Naive thymus-derived CD8-positive, alpha-beta T cell (primary cell): ENCODE results near the gene PRR3. TPM values are rescaled to one million over a fixed set of nuclear protein-coding genes. Genes with fewer than 3 reads are reported as not detected.

ENCODE experiments used
- ATAC-seq, 2 donors: fragments of 150-1000 bp; cut with Tn5 transposase in 1 of 2; sonication (Bioruptor Pico), chemical (Tn5 transposase) in 1 of 2; 1 replicate in 1 of 2; 2 replicates in 1 of 2; pipeline ENCODE4 v1.10.0; 2021; ENCODE audit warnings: mild to moderate bottlenecking in 2 of 2, moderate library complexity in 2 of 2
- POLR2A ChIA-PET: fragments of 350-600 bp; sonication (Branson Sonifier 250); formaldehyde crosslinking; loops from one replicate; lab custom pipeline; 2021; ENCODE audit warnings: antibody characterized with exemption; lab: Charles Lee
- DNase-seq, 10 donors: peaks; one replicate each; pipeline versions ENCODE4 v3.0.0 to v3.0.0-alpha.2; 2020 to 2022
- H3K27ac Mint-ChIP-seq, 10 donors: one replicate each; pipeline ENCODE4 v1.8.0; 2020 to 2022; ENCODE audit warnings: mild to moderate bottlenecking in 10 of 10, mixed read lengths in 10 of 10, moderate library complexity in 4 of 10, inconsistent platforms in 1 of 10
- H3K27me3 Mint-ChIP-seq, 5 donors: one replicate each; pipeline ENCODE4 v1.8.0; 2021 to 2022; ENCODE audit warnings: mixed read lengths in 5 of 5
- H3K36me3 Mint-ChIP-seq, 3 donors: one replicate each; pipeline ENCODE4 v1.8.0; 2020 to 2022; ENCODE audit warnings: mixed read lengths in 3 of 3, mild to moderate bottlenecking in 2 of 3, inconsistent platforms in 1 of 3
- H3K4me1 Mint-ChIP-seq, 4 donors: one replicate each; pipeline ENCODE4 v1.8.0; 2021 to 2022; ENCODE audit warnings: mixed read lengths in 4 of 4
- H3K4me3 Mint-ChIP-seq, 10 donors: one replicate each; pipeline ENCODE4 v1.8.0; 2020 to 2022; ENCODE audit warnings: mild to moderate bottlenecking in 10 of 10, mixed read lengths in 10 of 10, moderate library complexity in 6 of 10, inconsistent platforms in 1 of 10
- H3K9me3 Mint-ChIP-seq, 9 donors: one replicate each; pipeline ENCODE4 v1.8.0; 2020 to 2022; ENCODE audit warnings: mixed read lengths in 9 of 9, mild to moderate bottlenecking in 3 of 9, inconsistent platforms in 1 of 9, moderate library complexity in 1 of 9
- polyA plus RNA-seq, 3 donors: library from polyadenylated mRNA; unstranded; fragments of 300-500 nt; fragmentation: Illumina TruSeq; gene quantifications; one replicate each; pipeline ENCODE4 v1.2.3, GENCODE V29; 2021
- total RNA-seq, 8 experiments: library from RNA in 2 of 8; stranded (reverse) in 2 of 8; gene quantifications; one replicate each; pipeline ENCODE4 v1.2.3 and lab custom pipeline; 2021 to 2026

Gene PRR3
- total and polyA plus RNA-seq, 5 experiments from 2014 or later: 7.9 to 28.9 (median 12.7) TPM

- peak; percentile 72 to 78 for ATAC-seq
- POLR2A ChIA-PET: interaction anchor here (0.5 to 12.6 kb wide), 38 partner anchors 9 to 196 kb away, joined by 3 to 211 read pairs (median 4); partner anchors contain the start of genes ABCF1, C6orf136, GNL1 and HLA-E
- H3K4me3 Mint-ChIP-seq: peak overlapping the region; percentile 78 to 95 (median 90)
Measured at GRCh38 chr6:30541515-30542403, 15.3 kb upstream of the PRR3 start.

GRCh38 chr6:30542404-30542725 is 14.7 kb upstream of the PRR3 start:
- H3K36me3 Mint-ChIP-seq: peaks cover 0 to 12% (median 0%) of the 10 kb centered on the region in 3 donors
- peak overlapping the region; percentile 82 to 97 (median 93) for H3K27ac Mint-ChIP-seq
- POLR2A ChIA-PET: interaction anchor here (0.7 to 12.6 kb wide), 29 partner anchors 9 to 196 kb away, joined by 3 to 211 read pairs (median 5); partner anchors contain the start of genes ABCF1, C6orf136, GNL1 and HLA-E
- H3K9me3 Mint-ChIP-seq: no peaks in the 10 kb centered on the region
- DNase-seq (peak in 9 of 10 donors; percentile 13 to 73 (median 42)), ATAC-seq (peak; percentile 66 to 78)
- H3K4me3 Mint-ChIP-seq: peak overlapping the region; percentile 78 to 95 (median 90)
- peaks cover 27 to 36% (median 32%) of the 10 kb centered on the region in 4 donors for H3K4me1 Mint-ChIP-seq
- H3K27me3 Mint-ChIP-seq: no peaks in the 10 kb centered on the region

More at GRCh38 chr6:30541515-30542403, 15.3 kb upstream of the PRR3 start:
- Mint-ChIP-seq H3K27me3 (no peaks in the 10 kb centered on the region), H3K36me3 (peaks cover 0 to 7% (median 0%) of the 10 kb centered on the region in 3 donors), H3K27ac (peak overlapping the region; percentile 82 to 97 (median 93)), H3K4me1 (peaks cover 27 to 36% (median 32%) of the 10 kb centered on the region in 4 donors), H3K9me3 (no peaks in the 10 kb centered on the region)
- peak; percentile 64 to 90 (median 79) for DNase-seq

DNA sequence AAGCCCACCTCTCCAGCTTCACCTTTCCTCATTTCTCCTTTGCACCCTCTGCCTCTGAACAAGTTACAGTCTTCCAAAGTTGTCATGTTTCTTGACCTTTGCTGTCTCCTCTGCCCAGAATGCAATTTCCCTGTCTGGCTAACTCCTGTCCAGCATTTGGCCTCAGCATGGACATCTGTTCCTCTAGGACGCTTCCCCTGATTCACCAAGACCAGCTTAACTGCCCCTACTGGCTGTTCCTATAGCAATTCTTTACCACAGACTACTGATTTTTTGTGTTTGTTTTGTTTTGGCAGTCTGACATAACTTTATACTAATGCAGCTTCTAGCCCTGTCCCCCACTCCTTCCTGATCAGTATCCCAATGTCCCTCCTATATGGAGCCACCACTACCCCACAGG is 14.2 kb upstream of the PRR3 start:
- DNase-seq (no peak), ATAC-seq (no peak)
- Mint-ChIP-seq H3K27ac (peak overlapping the region; percentile 82 to 97 (median 93)), H3K36me3 (peaks cover 0 to 12% (median 0%) of the 10 kb centered on the region in 3 donors), H3K27me3 (no peaks in the 10 kb centered on the region), H3K9me3 (no peaks in the 10 kb centered on the region), H3K4me3 (peak overlapping the region; percentile 78 to 95 (median 90)), H3K4me1 (peaks cover 27 to 36% (median 32%) of the 10 kb centered on the region in 4 donors)
- POLR2A ChIA-PET: interaction anchor here (0.9 to 12.6 kb wide), 19 partner anchors 11 to 136 kb away, joined by 3 to 211 read pairs (median 10); partner anchors contain the start of genes ABCF1, GNL1, HLA-E and MRPS18B

DNA sequence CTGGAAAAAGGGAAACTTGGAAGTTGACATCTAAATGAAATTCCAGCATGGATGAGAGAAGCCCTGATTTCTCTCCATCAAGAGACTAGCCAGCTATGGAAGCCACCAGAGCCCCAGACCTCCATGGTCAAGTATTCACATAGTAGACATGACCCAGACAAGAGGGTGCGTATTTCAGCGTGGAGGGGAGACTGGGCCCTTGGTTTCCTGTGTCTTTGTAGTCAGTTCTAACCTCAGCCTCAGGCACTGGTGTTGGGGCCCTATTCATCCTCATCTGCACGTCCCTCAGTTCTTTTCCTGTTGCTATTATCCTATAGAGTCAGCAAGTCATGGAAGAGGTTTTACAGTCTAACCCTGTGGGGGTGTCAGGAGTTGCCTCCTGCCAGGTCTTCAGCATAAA is 13.3 kb upstream of the PRR3 start:
- peak in 5 of 10 donors; percentile 29 to 38 (median 30) for DNase-seq
- Mint-ChIP-seq H3K4me1 (peaks cover 28 to 36% (median 33%) of the 10 kb centered on the region in 4 donors), H3K27me3 (no peaks in the 10 kb centered on the region), H3K27ac (peak overlapping the region; percentile 67 to 96 (median 90)), H3K4me3 (peak overlapping the region; percentile 40 to 79 (median 69)), H3K36me3 (peaks cover 0 to 19% (median 0%) of the 10 kb centered on the region in 3 donors), H3K9me3 (no peaks in the 10 kb centered on the region)
- POLR2A ChIA-PET: interaction anchor here (0.5 to 12.6 kb wide), 14 partner anchors 11 to 178 kb away, joined by 3 to 211 read pairs (median 13); partner anchors contain the start of genes ABCF1, GNL1, HLA-E and PRR3
- peak; percentile 39 to 41 for ATAC-seq

GRCh38 chr6:30544666-30545272 is 12.3 kb upstream of the PRR3 start:
- peak overlapping the region in 9 of 10 donors; percentile 52 to 79 (median 66) for H3K4me3 Mint-ChIP-seq
- H3K4me1 Mint-ChIP-seq: peaks cover 28 to 36% (median 33%) of the 10 kb centered on the region in 4 donors
- H3K27ac Mint-ChIP-seq: peak overlapping the region in 9 of 10 donors; percentile 67 to 96 (median 89)
- no peaks in the 10 kb centered on the region for H3K9me3 Mint-ChIP-seq
- POLR2A ChIA-PET: interaction anchor here (0.6 to 12.6 kb wide), 19 partner anchors 11 to 1357 kb away, joined by 3 to 211 read pairs (median 6); partner anchors contain the start of genes GNL1, HLA-E, PRR3 and ZBTB12
- peak; percentile 23 to 24 for ATAC-seq
- DNase-seq: peak in 3 of 10 donors; percentile 56 to 57 (median 57)
- H3K36me3 Mint-ChIP-seq: peaks cover 0 to 28% (median 2%) of the 10 kb centered on the region in 3 donors
- no peaks in the 10 kb centered on the region for H3K27me3 Mint-ChIP-seq

GRCh38 chr6:30547454-30547853 is 9.6 kb upstream of the PRR3 start:
- H3K4me1 Mint-ChIP-seq: peaks cover 25 to 39% (median 25%) of the 10 kb centered on the region in 4 donors
- peaks cover 0 to 54% (median 6%) of the 10 kb centered on the region in 3 donors for H3K36me3 Mint-ChIP-seq
- ATAC-seq (no peak), DNase-seq (no peak)
- no peaks in the 10 kb centered on the region for H3K9me3 Mint-ChIP-seq
- H3K27me3 Mint-ChIP-seq: no peaks in the 10 kb centered on the region
- peak overlapping the region in 1 of 10 donors; percentile 17 for H3K27ac Mint-ChIP-seq
- POLR2A ChIA-PET: interaction anchor here (0.7 kb wide), 1 partner anchor 18 kb away, joined by 3 read pairs; no protein-coding TSS in a partner anchor
- no peak overlapping the region for H3K4me3 Mint-ChIP-seq

- H3K4me3 Mint-ChIP-seq: no peak overlapping the region
- POLR2A ChIA-PET: interaction anchor here (0.6 to 0.7 kb wide), 2 partner anchors 40 to 65 kb away, joined by 3 to 4 read pairs; no protein-coding TSS in a partner anchor
Measured at GRCh38 chr6:30548375-30548774, 8.7 kb upstream of the PRR3 start.

DNA sequence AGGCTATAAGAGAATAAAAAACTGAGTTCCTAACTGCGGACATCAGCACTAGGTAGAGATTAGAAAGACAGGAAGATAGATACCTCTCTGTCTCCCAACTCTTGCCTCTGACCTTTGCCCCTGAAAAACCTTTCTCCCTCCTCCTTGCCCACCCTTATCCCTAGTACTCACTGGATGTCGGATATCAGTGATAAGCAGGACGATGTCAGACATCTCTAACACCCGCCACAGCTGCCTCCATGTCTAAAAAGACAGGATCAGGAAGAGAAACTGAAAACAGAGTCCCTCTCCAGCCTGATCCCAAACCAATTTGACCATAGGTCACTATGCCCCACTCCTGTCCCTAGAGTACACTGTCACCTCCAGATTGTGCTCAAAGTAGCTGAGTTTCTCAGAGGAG is 2.7 kb upstream of the PRR3 start:
- no peak for DNase-seq
- POLR2A ChIA-PET: interaction anchor here (0.9 to 7.7 kb wide), 7 partner anchors 9 to 64 kb away, joined by 3 to 80 read pairs (median 12); partner anchors contain the start of genes ABCF1, MRPS18B and PPP1R10
- Mint-ChIP-seq H3K27me3 (peaks cover 0 to 2% (median 0%) of the 10 kb centered on the region in 5 donors), H3K27ac (peak overlapping the region; percentile 32 to 100 (median 99)), H3K4me3 (peak overlapping the region; percentile 61 to 100 (median 98)), H3K4me1 (peaks cover 25 to 69% (median 43%) of the 10 kb centered on the region in 4 donors), H3K9me3 (no peaks in the 10 kb centered on the region), H3K36me3 (peaks cover 0 to 62% (median 16%) of the 10 kb centered on the region in 3 donors)
- no peak for ATAC-seq

More at GRCh38 chr6:30548375-30548774, 8.7 kb upstream of the PRR3 start:
- no peaks in the 10 kb centered on the region for H3K9me3 Mint-ChIP-seq
- DNase-seq (no peak), ATAC-seq (no peak)
- peak overlapping the region in 4 of 10 donors; percentile 7 to 64 (median 28) for H3K27ac Mint-ChIP-seq
- peaks cover 0 to 63% (median 15%) of the 10 kb centered on the region in 3 donors for H3K36me3 Mint-ChIP-seq
- H3K27me3 Mint-ChIP-seq: no peaks in the 10 kb centered on the region
- peaks cover 17 to 39% (median 21%) of the 10 kb centered on the region in 4 donors for H3K4me1 Mint-ChIP-seq

GRCh38 chr6:30554962-30555815 is 1.9 kb upstream of the PRR3 start:
- Mint-ChIP-seq H3K27ac (peak overlapping the region; percentile 73 to 100 (median 100)), H3K4me1 (peaks cover 26 to 75% (median 50%) of the 10 kb centered on the region in 4 donors), H3K27me3 (peaks cover 0 to 2% (median 0%) of the 10 kb centered on the region in 5 donors), H3K9me3 (no peaks in the 10 kb centered on the region), H3K36me3 (peaks cover 0 to 62% (median 16%) of the 10 kb centered on the region in 3 donors), H3K4me3 (peak overlapping the region; percentile 87 to 100 (median 99))
- DNase-seq (peak in 4 of 10 donors; percentile 2 to 30 (median 15)), ATAC-seq (no peak)
- POLR2A ChIA-PET: interaction anchor here (0.6 to 7.7 kb wide), 14 partner anchors 8 to 75 kb away, joined by 3 to 80 read pairs (median 6); partner anchors contain the start of genes ABCF1, ATAT1, MRPS18B and PPP1R10

DNA sequence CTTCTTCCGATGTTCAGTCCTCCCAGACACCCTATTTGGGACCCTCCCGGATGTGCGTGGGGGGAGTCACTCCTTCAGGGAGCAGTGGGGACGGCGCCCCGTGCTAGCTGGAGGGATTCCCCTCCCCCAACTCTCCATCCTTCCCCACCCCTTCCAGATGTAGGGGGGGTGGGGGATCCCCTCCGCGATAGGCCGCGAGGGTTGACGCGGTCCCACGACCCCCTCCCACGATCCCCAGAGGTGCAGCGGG is 1.4 kb upstream of the PRR3 start:
- no peak for ATAC-seq
- no peaks in the 10 kb centered on the region for H3K9me3 Mint-ChIP-seq
- peak overlapping the region; percentile 87 to 100 (median 99) for H3K4me3 Mint-ChIP-seq
- H3K27ac Mint-ChIP-seq: peak overlapping the region in 9 of 10 donors; percentile 98 to 100 (median 100)
- peaks cover 0 to 2% (median 0%) of the 10 kb centered on the region in 5 donors for H3K27me3 Mint-ChIP-seq
- peaks cover 25 to 73% (median 54%) of the 10 kb centered on the region in 4 donors for H3K4me1 Mint-ChIP-seq
- POLR2A ChIA-PET: interaction anchor here (0.5 to 7.7 kb wide), 14 partner anchors 13 to 76 kb away, joined by 3 to 80 read pairs (median 6); partner anchors contain the start of genes ABCF1, ATAT1, MRPS18B and PPP1R10
- peaks cover 0 to 58% (median 15%) of the 10 kb centered on the region in 3 donors for H3K36me3 Mint-ChIP-seq
- DNase-seq: no peak
